Stimulated activated CD4-positive, alpha-beta T cell treated with anti-CD3 and anti-CD28 coated beads, Interleukin-2, amount 100 ng/mL, for 4 hours (primary cell): Measurements from ENCODE around the gene PRLH.
"Not testable (repeated sequence)": the region's sequence is repeated elsewhere in the genome, so short reads cannot be mapped to it uniquely, and the experiment has no call there.

Experiments used
- DNase-seq: peaks from one replicate; pipeline ENCODE4 v3.0.0-alpha.2; 2020; ENCODE audit warnings: low read depth

Gene PRLH

GRCh38 chr2:237601453-237602116, 35.2 kb downstream of the PRLH start:
- DNase-seq, result no peak

- no peak for DNase-seq
These were observed 36.0 kb downstream of the PRLH start for GRCh38 chr2:237602409-237602808.

GRCh38 chr2:237603049-237603717, 36.8 kb downstream of the PRLH start:
- DNase-seq, result no peak

- peak; percentile 44 for DNase-seq
These were observed 37.5 kb downstream of the PRLH start for GRCh38 chr2:237603718-237604362.

GRCh38 chr2:237604391-237604790, 38.0 kb downstream of the PRLH start:
- no peak for DNase-seq

GRCh38 chr2:237604960-237605359, 38.6 kb downstream of the PRLH start:
- no peak for DNase-seq

- not testable (repeated sequence) for DNase-seq
These were observed 40.1 kb downstream of the PRLH start for GRCh38 chr2:237606522-237606921.

- no peak for DNase-seq
These were observed 46.4 kb downstream of the PRLH start for GRCh38 chr2:237612527-237613357.

- DNase-seq, result no peak
These were observed 47.3 kb downstream of the PRLH start for GRCh38 chr2:237613679-237614078.

GRCh38 chr2:237614151-237614720, 47.9 kb downstream of the PRLH start:
- no peak for DNase-seq

- DNase-seq, result no peak
These were observed 49.4 kb downstream of the PRLH start for GRCh38 chr2:237615631-237616249.

GRCh38 chr2:237616373-237616733, 50.0 kb downstream of the PRLH start:
- no peak for DNase-seq
